Motor neuron (in vitro differentiated cells): ENCODE measurements around the gene TUBA4A. TPM values are rescaled to one million over a fixed set of nuclear protein-coding genes. Genes with fewer than 3 reads are reported as not detected.
A peak's percentile ranks its signal among the peaks of the same experiment; 100 is the strongest.
"Not testable (repeated sequence)": the region's sequence is repeated elsewhere in the genome, so short reads cannot be mapped to it uniquely, and the experiment has no call there.

Experiments
- ATAC-seq, 8 experiments: fragments of 200-7000 bp; cut with Tn5 transposase; replicated peaks in 6 of 8; 2 replicates each; pipeline ENCODE4 v1.8.0; 2021; ENCODE audit warnings: mild to moderate bottlenecking in 8 of 8, moderate library complexity in 8 of 8
- H3K27ac ChIP-seq, 2 donors: fragments of 250-450 bp; sonication (Bioruptor Pico); 2 replicates each; pipeline ENCODE4 v1.9.0; 2021; ENCODE audit warnings: antibody characterized with exemption in 2 of 2, mild to moderate bottlenecking in 2 of 2, moderate library complexity in 1 of 2
- H3K4me1 ChIP-seq, 2 donors: fragments of 250-450 bp; sonication (Bioruptor Pico); replicated peaks in 1 of 2; 2 replicates each; pipeline ENCODE4 v1.6.1; 2021; ENCODE audit warnings: antibody characterized with exemption in 2 of 2, mild to moderate bottlenecking in 2 of 2, moderate library complexity in 1 of 2
- H3K4me3 ChIP-seq, 5 donors: fragments of 250-450 bp; sonication (Bioruptor Pico); 2 replicates each; pipeline ENCODE4 v1.9.0; 2021; ENCODE audit warnings: antibody characterized with exemption in 5 of 5, mild to moderate bottlenecking in 5 of 5, moderate library complexity in 4 of 5
- WGBS, 10 experiments: fragments of 450-650 bp; shearing (Covaris generic); methylation state at CpG; one replicate each; pipeline ENCODE4 v1.0.0; 2022; 5-methylcytosine and 5-hydroxymethylcytosine counted together
- in situ Hi-C, 9 experiments: fragments of 400-800 bp; cut with MboI; loops; one replicate each; pipeline ENCODE4 v1.15.0; 2021; ENCODE audit warnings: low sequenced_read_pairs in 9 of 9, low pct_unique_long_range_greater_than_20kb in 2 of 9; ENCODE audit not compliant: unreplicated experiment in 9 of 9
- total RNA-seq, 8 experiments: library from RNA; unstranded; fragments of 300-600 nt; gene quantifications; 2 replicates each; pipeline versions ENCODE4 v1.2.3 to v1.2.4, GENCODE V29; 2022

Gene TUBA4A
- total RNA-seq, 8 experiments from 2014 or later = 2.3 to 23.4 (median 4.7) TPM

DNA sequence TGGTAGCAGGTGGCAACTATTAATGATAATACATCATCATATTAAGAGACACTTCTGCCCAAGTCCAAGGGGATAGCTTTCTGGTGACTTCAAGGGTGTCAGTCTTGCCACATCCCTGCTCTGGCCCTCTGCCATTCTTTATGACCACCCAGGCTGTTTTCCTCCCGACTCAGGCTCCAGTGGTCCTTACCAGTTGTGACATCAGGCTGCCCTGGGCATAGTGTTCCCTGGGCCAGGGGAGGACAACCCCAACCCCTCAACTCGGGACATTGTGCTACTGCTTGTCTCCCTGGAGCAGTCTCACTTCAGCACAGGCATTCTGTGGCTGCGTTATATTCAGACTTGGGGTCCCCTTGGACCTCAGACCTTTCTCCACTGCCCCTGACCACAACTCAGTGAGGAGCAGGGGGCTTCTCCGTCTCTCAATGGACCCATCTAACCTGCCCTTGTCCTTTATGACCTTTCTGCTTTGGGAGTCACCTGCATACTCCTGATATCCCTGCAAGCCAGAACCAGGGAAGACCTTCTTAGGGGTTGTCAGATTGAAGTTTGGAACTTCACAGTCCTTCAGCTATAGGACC lies 38.3 kb upstream of the TUBA4A start:
- no peak for ATAC-seq
- Histone ChIP-seq H3K4me1 (peaks cover 2 to 8% of the 10 kb centered on the region in 2 donors), H3K4me3 (no peak overlapping the region), H3K27ac (no peak overlapping the region)
- in situ Hi-C loops = no loop called here
- 50 to 100% (median 77%) methylated on average over 1 to 3 of the region's 4 CpGs; no CpG with 5 or more reads in 5 of the 10 experiments for WGBS, 10 experiments

DNA sequence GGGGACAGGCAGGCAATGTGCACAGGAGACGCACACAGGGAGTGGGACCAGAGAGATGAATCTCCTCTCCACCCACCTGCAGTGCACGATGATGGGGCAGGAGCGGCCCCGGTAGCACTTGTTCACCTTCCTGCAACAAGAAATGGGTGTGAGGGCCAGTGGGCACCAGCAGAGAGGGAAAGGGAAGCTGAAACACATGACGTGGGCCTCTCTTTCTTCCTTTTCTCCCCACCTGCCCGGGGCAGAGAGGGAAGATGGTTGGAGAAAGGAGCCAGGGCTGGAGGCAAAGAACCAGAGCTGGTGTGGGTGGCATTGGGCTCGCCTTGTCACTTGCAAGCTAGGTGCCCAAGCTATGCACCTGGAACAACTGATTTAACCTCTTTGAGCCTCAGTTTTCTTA lies 37.7 kb upstream of the TUBA4A start:
- peaks cover 2 to 9% of the 10 kb centered on the region in 2 donors for H3K4me1 ChIP-seq
- in situ Hi-C loops = no loop called here
- no peak overlapping the region for H3K27ac ChIP-seq
- no peak for ATAC-seq
- WGBS, 10 experiments = 40 to 95% (median 58%) methylated on average over 1 to 5 of the region's 7 CpGs; no CpG with 5 or more reads in 4 of the 10 experiments
- H3K4me3 ChIP-seq = no peak overlapping the region

- Histone ChIP-seq H3K4me3 (no peak overlapping the region), H3K4me1 (peaks cover 2 to 13% of the 10 kb centered on the region in 2 donors), H3K27ac (no peak overlapping the region)
- ATAC-seq = no peak
- 67 to 84% (median 80%) methylated on average over 6 to 9 of the region's 16 CpGs; no CpG with 5 or more reads in 7 of the 10 experiments for WGBS, 10 experiments
- in situ Hi-C loops = no loop called here
These were observed 36.9 kb upstream of the TUBA4A start for GRCh38 chr2:219290381-219291171.

- ATAC-seq = peak in 4 of 8 experiments; percentile 11 to 76 (median 72)
- WGBS, 10 experiments = 0 to 67% (median 59%) methylated on average over 1 to 10 of the region's 16 CpGs; no CpG with 5 or more reads in 5 of the 10 experiments
- Histone ChIP-seq H3K4me1 (peaks cover 0 to 12% of the 10 kb centered on the region in 2 donors), H3K27ac (no peak overlapping the region), H3K4me3 (no peak overlapping the region)
- in situ Hi-C loops = no loop called here
These were observed 36.0 kb upstream of the TUBA4A start for GRCh38 chr2:219289537-219290361.

- in situ Hi-C loops = no loop called here
- Histone ChIP-seq H3K27ac (no peak overlapping the region), H3K4me3 (no peak overlapping the region), H3K4me1 (peaks cover 0 to 10% of the 10 kb centered on the region in 2 donors)
- no peak for ATAC-seq
- 5 to 69% (median 47%) methylated on average over 3 to 6 of the region's 6 CpGs; no CpG with 5 or more reads in 6 of the 10 experiments for WGBS, 10 experiments
These were observed 35.4 kb upstream of the TUBA4A start for GRCh38 chr2:219289195-219289536.

- Histone ChIP-seq H3K27ac (no peak overlapping the region), H3K4me1 (peaks cover 0 to 7% of the 10 kb centered on the region in 2 donors), H3K4me3 (no peak overlapping the region)
- WGBS, 10 experiments = 40 to 100% (median 92%) methylated on average over 1 to 9 of the region's 10 CpGs; no CpG with 5 or more reads in 3 of the 10 experiments
- in situ Hi-C loops = no loop called here
- ATAC-seq = no peak
These were observed 34.0 kb upstream of the TUBA4A start for GRCh38 chr2:219287580-219288265.

GRCh38 chr2:219287116-219287440 lies 33.4 kb upstream of the TUBA4A start:
- in situ Hi-C loops, ATAC-seq, H3K27ac ChIP-seq, H3K4me1 ChIP-seq, H3K4me3 ChIP-seq: not testable (repeated sequence)
- WGBS, 10 experiments = 60 to 100% (median 87%) methylated on average over 1 to 6 of the region's 6 CpGs; no CpG with 5 or more reads in 5 of the 10 experiments

DNA sequence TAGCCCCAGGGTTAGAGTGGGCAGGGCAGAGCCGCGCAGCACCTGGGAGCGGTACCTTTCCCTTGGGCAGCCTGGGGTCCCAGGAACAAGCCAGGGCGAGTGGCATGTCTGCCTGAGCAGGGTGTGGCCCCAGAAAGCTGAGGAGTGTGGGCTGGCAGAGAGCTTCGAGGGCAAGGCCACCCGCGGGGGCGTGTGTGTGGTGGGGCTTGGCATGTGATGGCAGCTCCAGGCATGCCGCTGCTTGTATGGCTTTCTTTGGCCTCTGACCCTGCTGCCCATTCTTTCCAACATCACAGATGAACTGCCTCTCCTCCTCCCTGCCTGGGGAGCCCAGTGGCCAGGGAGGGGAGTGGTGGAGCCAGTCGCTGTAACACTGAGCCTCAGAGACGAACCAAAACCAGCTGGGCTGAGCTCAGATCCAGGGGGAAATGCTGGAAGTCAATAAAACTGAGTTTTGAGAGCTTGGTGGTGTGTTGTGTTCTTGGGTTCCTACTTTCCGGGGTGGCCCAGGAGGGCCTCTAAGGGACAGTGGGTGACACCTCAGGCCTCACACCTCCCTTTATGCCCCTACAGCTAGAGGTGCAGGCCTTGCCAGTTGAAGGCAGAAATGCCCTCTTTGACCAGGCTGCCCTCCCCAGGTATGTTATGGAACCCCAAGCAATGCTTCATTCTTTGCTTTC lies 32.9 kb upstream of the TUBA4A start:
- Histone ChIP-seq H3K4me1 (peaks cover 0 to 7% of the 10 kb centered on the region in 2 donors), H3K27ac (peak overlapping the region in 1 of 2 donors; percentile 44), H3K4me3 (no peak overlapping the region)
- peak in 6 of 8 experiments; percentile 2 to 43 (median 28) for ATAC-seq
- in situ Hi-C loops = no loop called here
- WGBS, 10 experiments = 20 to 84% (median 78%) methylated on average over 1 to 10 of the region's 12 CpGs; no CpG with 5 or more reads in 4 of the 10 experiments

- in situ Hi-C loops = no loop called here
- peak; percentile 67 to 84 (median 80) for ATAC-seq
- Histone ChIP-seq H3K4me1 (peaks cover 0 to 7% of the 10 kb centered on the region in 2 donors), H3K4me3 (no peak overlapping the region), H3K27ac (peak overlapping the region in 1 of 2 donors; percentile 58)
- 0 to 60% (median 32%) methylated on average over 1 to 4 of the region's 17 CpGs; no CpG with 5 or more reads in 6 of the 10 experiments for WGBS, 10 experiments
These were observed 32.2 kb upstream of the TUBA4A start for GRCh38 chr2:219285894-219286425.

GRCh38 chr2:219285373-219285735 lies 31.6 kb upstream of the TUBA4A start:
- peaks cover under 1 to 8% of the 10 kb centered on the region in 2 donors for H3K4me1 ChIP-seq
- WGBS, 10 experiments = 71 to 100% (median 90%) methylated on average over 1 to 8 of the region's 12 CpGs; no CpG with 5 or more reads in 4 of the 10 experiments
- no peak overlapping the region for H3K4me3 ChIP-seq
- peak overlapping the region in 1 of 2 donors; percentile 58 for H3K27ac ChIP-seq
- ATAC-seq = no peak
- in situ Hi-C loops = no loop called here

- Histone ChIP-seq H3K27ac (no peak overlapping the region), H3K4me1 (peaks cover 4 to 14% of the 10 kb centered on the region in 2 donors), H3K4me3 (no peak overlapping the region)
- ATAC-seq = no peak
- in situ Hi-C loops = no loop called here
- 80 to 100% (median 93%) methylated on average over 1 to 11 of the region's 16 CpGs; no CpG with 5 or more reads in 6 of the 10 experiments for WGBS, 10 experiments
These were observed 31.0 kb upstream of the TUBA4A start for GRCh38 chr2:219284501-219285372.
